ENCODE data around the gene TOGARAM2. TPM values are rescaled to one million over a fixed set of nuclear protein-coding genes. Genes with fewer than 3 reads are reported as not detected.

Gene TOGARAM2
- polyA plus RNA-seq, 1 donor (not counting 4 experiments of a cell fraction or from before 2014, with no cell fraction given), result 0.10 TPM

DNA sequence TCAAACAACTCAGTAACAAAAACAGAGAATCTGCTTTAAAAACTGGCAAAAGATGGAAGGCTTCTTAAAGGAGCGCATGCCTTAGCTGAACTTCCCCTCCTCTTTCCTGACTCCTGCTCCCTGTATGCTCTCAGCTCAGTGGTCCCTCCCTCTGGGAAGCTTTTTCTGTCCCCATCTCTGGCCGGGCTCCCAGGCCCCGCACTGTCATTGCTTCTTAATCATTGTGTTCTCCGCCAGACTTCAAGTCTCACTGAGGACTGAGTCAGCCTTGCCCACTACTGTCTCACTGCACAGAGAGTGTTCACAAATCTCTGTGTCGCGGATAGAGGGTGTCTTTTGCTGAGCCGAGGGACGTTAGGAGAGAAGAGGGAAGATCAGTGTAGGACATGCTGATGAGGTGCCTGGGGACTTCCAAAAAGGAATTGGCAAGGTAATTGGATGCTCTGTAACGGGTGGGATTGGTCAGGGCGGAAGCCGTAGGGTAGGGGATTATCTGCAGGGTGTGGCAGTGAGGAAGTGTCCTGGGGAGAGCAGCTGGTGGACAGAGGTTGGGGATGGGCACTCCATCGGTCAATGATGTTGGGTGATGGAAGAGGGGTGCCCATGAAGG is 16.2 kb downstream of the TOGARAM2 start:
- no peaks in the 10 kb centered on the region for H3K27me3 ChIP-seq (ENCODE audit: control insufficient read depth, extremely low read depth, insufficient read depth, low read length)
- no peak overlapping the region for H3K4me2 ChIP-seq (ENCODE audit: control insufficient read depth, extremely low read depth, insufficient read depth, low read depth, low read length)
- no peaks in the 10 kb centered on the region for H3K79me2 ChIP-seq (ENCODE audit: control insufficient read depth, insufficient read depth, low read length)
- no peaks in the 10 kb centered on the region for H4K20me1 ChIP-seq (ENCODE audit: control insufficient read depth, extremely low read depth, insufficient read depth, low read length)
- H3K4me1 ChIP-seq (ENCODE audit: control insufficient read depth, extremely low read depth, insufficient read depth, low read length), result peaks cover 16% of the 10 kb centered on the region
- H3K4me3 ChIP-seq (ENCODE audit: control insufficient read depth in 2 of 3, extremely low read depth in 1 of 3, insufficient read depth in 2 of 3, low read depth in 1 of 3, low read length in 3 of 3), result no peak overlapping the region
- dilution Hi-C loops (cut with MboI; ENCODE audit: extremely low pct_ligation_motif_present, low sequenced_read_pairs), result no loop called here
- no peak overlapping the region for H2AFZ ChIP-seq (ENCODE audit: control insufficient read depth, low read length)
- FAIRE-seq, result no peak
- TF ChIP-seq, protein P1, sequence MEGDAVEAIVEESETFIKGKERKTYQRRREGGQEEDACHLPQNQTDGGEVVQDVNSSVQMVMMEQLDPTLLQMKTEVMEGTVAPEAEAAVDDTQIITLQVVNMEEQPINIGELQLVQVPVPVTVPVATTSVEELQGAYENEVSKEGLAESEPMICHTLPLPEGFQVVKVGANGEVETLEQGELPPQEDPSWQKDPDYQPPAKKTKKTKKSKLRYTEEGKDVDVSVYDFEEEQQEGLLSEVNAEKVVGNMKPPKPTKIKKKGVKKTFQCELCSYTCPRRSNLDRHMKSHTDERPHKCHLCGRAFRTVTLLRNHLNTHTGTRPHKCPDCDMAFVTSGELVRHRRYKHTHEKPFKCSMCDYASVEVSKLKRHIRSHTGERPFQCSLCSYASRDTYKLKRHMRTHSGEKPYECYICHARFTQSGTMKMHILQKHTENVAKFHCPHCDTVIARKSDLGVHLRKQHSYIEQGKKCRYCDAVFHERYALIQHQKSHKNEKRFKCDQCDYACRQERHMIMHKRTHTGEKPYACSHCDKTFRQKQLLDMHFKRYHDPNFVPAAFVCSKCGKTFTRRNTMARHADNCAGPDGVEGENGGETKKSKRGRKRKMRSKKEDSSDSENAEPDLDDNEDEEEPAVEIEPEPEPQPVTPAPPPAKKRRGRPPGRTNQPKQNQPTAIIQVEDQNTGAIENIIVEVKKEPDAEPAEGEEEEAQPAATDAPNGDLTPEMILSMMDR (optimal IDR thresholded peaks at IDR 0.05 in 1 of 3, IDR thresholded peaks at IDR 0.05 in 1 of 3, conservative IDR thresholded peaks at IDR 0.05 in 1 of 3; ENCODE audit: extremely low read depth in 1 of 3, insufficient read depth in 2 of 3, low read length in 3 of 3), result no peak
- TF ChIP-seq EZH2 (IDR thresholded peaks at IDR 0.05; ENCODE audit: low read length), result no peak
- H3K27ac ChIP-seq (ENCODE audit: control insufficient read depth, insufficient read depth, low read length), result no peak overlapping the region
- no peak overlapping the region for H3K9ac ChIP-seq (ENCODE audit: control insufficient read depth, extremely low read depth, insufficient read depth, low read length)
- H3K9me3 ChIP-seq (ENCODE audit: control insufficient read depth, low read depth, low read length), result no peaks in the 10 kb centered on the region
- no peaks in the 10 kb centered on the region for H3K36me3 ChIP-seq (ENCODE audit: control insufficient read depth in 2 of 2, extremely low read depth in 1 of 2, insufficient read depth in 2 of 2, low read length in 2 of 2)
- peaks cover 2% of the 10 kb centered on the region for H3K9me1 ChIP-seq (ENCODE audit: control insufficient read depth, extremely low read depth, insufficient read depth, low read length)
- no peak for DNase-seq (ENCODE audit: low read depth, low spot score)

DNA sequence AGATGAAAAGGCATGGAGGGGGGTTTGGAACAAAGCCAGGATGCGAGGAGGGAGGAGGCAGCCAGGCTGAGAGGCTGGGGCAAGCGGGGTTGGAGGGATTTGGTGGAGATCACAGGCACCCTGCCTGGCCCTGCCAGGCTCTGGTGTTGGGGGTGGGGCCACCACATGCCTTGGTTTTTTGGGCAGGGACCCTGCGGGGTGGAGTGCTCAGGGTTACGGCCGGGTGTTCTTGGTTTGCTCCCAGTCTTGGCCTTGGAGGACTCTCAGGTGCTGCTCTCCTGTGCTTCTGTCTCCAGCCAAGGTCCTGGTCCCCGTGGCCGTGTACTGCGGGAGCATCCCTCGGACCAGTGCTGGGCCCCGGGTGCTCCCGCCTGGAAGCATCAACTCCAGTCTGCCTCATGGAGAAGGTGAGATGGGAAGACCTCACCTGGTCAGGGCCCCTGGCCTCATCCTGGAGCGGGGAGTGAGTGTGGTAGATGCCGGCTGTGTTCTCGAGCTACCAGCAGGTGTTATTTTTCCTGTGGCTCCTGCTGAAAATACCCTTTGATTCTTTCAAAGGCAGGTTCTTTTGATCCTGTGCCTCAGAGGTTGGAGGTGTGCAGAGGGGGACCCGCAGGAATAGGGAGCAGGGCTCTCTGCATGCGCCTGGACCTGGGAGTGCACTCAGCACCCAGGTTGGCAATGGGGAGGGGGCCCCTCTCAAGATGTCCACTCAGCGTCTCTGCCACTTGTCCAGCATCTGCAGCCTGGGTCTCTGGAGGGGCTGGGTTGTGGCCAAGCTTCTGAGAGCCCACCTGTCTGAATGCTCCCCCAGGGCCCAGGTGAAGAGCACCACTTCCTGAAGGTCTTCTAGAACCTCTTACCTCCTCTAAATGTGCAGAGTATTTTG is 17.0 kb downstream of the TOGARAM2 start:
- H3K9me3 ChIP-seq (ENCODE audit: control insufficient read depth, low read depth, low read length), result no peaks in the 10 kb centered on the region
- H3K4me2 ChIP-seq (ENCODE audit: control insufficient read depth, extremely low read depth, insufficient read depth, low read depth, low read length), result no peak overlapping the region
- no peak overlapping the region for H2AFZ ChIP-seq (ENCODE audit: control insufficient read depth, low read length)
- peaks cover 2% of the 10 kb centered on the region for H3K9me1 ChIP-seq (ENCODE audit: control insufficient read depth, extremely low read depth, insufficient read depth, low read length)
- TF ChIP-seq EZH2 (IDR thresholded peaks at IDR 0.05; ENCODE audit: low read length), result no peak
- TF ChIP-seq, protein P1 (optimal IDR thresholded peaks at IDR 0.05 in 1 of 3, IDR thresholded peaks at IDR 0.05 in 1 of 3, conservative IDR thresholded peaks at IDR 0.05 in 1 of 3; ENCODE audit: extremely low read depth in 1 of 3, insufficient read depth in 2 of 3, low read length in 3 of 3), result no peak
- no peaks in the 10 kb centered on the region for H3K27me3 ChIP-seq (ENCODE audit: control insufficient read depth, extremely low read depth, insufficient read depth, low read length)
- H3K27ac ChIP-seq (ENCODE audit: control insufficient read depth, insufficient read depth, low read length), result no peak overlapping the region
- no peak for DNase-seq (ENCODE audit: low read depth, low spot score)
- FAIRE-seq, result no peak
- H3K9ac ChIP-seq (ENCODE audit: control insufficient read depth, extremely low read depth, insufficient read depth, low read length), result no peak overlapping the region
- no peak overlapping the region for H3K4me3 ChIP-seq (ENCODE audit: control insufficient read depth in 2 of 3, extremely low read depth in 1 of 3, insufficient read depth in 2 of 3, low read depth in 1 of 3, low read length in 3 of 3)
- no peaks in the 10 kb centered on the region for H3K79me2 ChIP-seq (ENCODE audit: control insufficient read depth, insufficient read depth, low read length)
- no peaks in the 10 kb centered on the region for H4K20me1 ChIP-seq (ENCODE audit: control insufficient read depth, extremely low read depth, insufficient read depth, low read length)
- H3K4me1 ChIP-seq (ENCODE audit: control insufficient read depth, extremely low read depth, insufficient read depth, low read length), result peaks cover 16% of the 10 kb centered on the region
- dilution Hi-C loops (cut with MboI; ENCODE audit: extremely low pct_ligation_motif_present, low sequenced_read_pairs), result no loop called here
- H3K36me3 ChIP-seq (ENCODE audit: control insufficient read depth in 2 of 2, extremely low read depth in 1 of 2, insufficient read depth in 2 of 2, low read length in 2 of 2), result no peaks in the 10 kb centered on the region

Measured in keratinocyte (primary cell).